H9 (cell line): Measurements from ENCODE around the gene GRM3. TPM values are rescaled to one million over a fixed set of nuclear protein-coding genes. Genes with fewer than 3 reads are reported as not detected.

Experiments
- DNase-seq: peaks from one replicate; pipeline ENCODE4 v3.0.0-alpha.2; 2017
- H2AFZ ChIP-seq: one replicate; pipeline ENCODE4 v1.6.1; 2013; ENCODE audit warnings: mild to moderate bottlenecking, low read length, control low read depth, moderate library complexity
- H2AK5ac ChIP-seq: 2 replicates; pipeline ENCODE4 v1.6.1; 2013; ENCODE audit warnings: low read length, control low read depth, mixed read lengths; ENCODE audit not compliant: insufficient read length
- H2BK120ac ChIP-seq: one replicate; pipeline ENCODE4 v1.6.1; 2013; ENCODE audit warnings: low read depth, mild to moderate bottlenecking, low read length, control low read depth, inconsistent platforms; ENCODE audit not compliant: poor library complexity, severe bottlenecking
- H2BK12ac ChIP-seq: 2 replicates; pipeline ENCODE4 v1.6.1; 2013; ENCODE audit warnings: low read length, control low read depth, mixed read lengths, low read depth; ENCODE audit not compliant: insufficient read length
- H2BK15ac ChIP-seq: 2 replicates; pipeline ENCODE4 v1.6.1; 2013; ENCODE audit warnings: low read depth, low read length, control low read depth
- H2BK20ac ChIP-seq: one replicate; pipeline ENCODE4 v1.6.1; 2013; ENCODE audit warnings: low read depth, mild to moderate bottlenecking, low read length, control low read depth, inconsistent platforms; ENCODE audit not compliant: poor library complexity, severe bottlenecking
- H2BK5ac ChIP-seq: 2 replicates; pipeline ENCODE4 v1.6.1; 2013; ENCODE audit warnings: low read length, control low read depth, mixed read lengths; ENCODE audit not compliant: insufficient read length
- H3K14ac ChIP-seq: 2 replicates; pipeline ENCODE4 v1.6.1; 2013; ENCODE audit warnings: low read length, control low read depth; ENCODE audit not compliant: insufficient read depth
- H3K18ac ChIP-seq: 2 replicates; pipeline ENCODE4 v1.6.1; 2013; ENCODE audit warnings: low read depth, mild to moderate bottlenecking, mixed read lengths, low read length, control low read depth; ENCODE audit not compliant: insufficient read length
- H3K23ac ChIP-seq: 2 replicates; pipeline ENCODE4 v1.6.1; 2013; ENCODE audit warnings: low read length, control low read depth, mixed read lengths, low read depth; ENCODE audit not compliant: insufficient read length
- H3K23me2 ChIP-seq: 2 replicates; pipeline ENCODE4 v1.6.1; 2013; ENCODE audit warnings: low read depth, mild to moderate bottlenecking, mixed read lengths, low read length, control low read depth; ENCODE audit not compliant: insufficient read length, poor library complexity, severe bottlenecking
- H3K27ac ChIP-seq: 2 replicates; pipeline ENCODE4 v1.5.1; 2013; ENCODE audit warnings: low read length, control low read depth, mixed read lengths, low read depth; ENCODE audit not compliant: insufficient read length
- H3K27me3 ChIP-seq: 2 replicates; pipeline ENCODE4 v1.6.1; 2013; ENCODE audit warnings: low read length, control low read depth, inconsistent platforms; ENCODE audit not compliant: insufficient read depth
- H3K4ac ChIP-seq: 2 replicates; pipeline ENCODE4 v1.6.1; 2013; ENCODE audit warnings: low read depth, mild to moderate bottlenecking, control low read depth, inconsistent platforms, low read length, moderate library complexity
- H3K4me1 ChIP-seq: 2 replicates; pipeline ENCODE4 v1.6.1; 2013; ENCODE audit warnings: low read length, control low read depth, inconsistent platforms; ENCODE audit not compliant: insufficient read depth
- H3K4me2 ChIP-seq: 2 replicates; pipeline ENCODE4 v1.6.1; 2013; ENCODE audit warnings: low read length, control low read depth, mixed read lengths; ENCODE audit not compliant: insufficient read length, insufficient read depth
- H3K56ac ChIP-seq: 2 replicates; pipeline ENCODE4 v1.6.1; 2013; ENCODE audit warnings: low read depth, mild to moderate bottlenecking, mixed read lengths, low read length, control low read depth; ENCODE audit not compliant: insufficient read length
- H3K79me1 ChIP-seq: 2 replicates; pipeline ENCODE4 v1.6.1; 2013; ENCODE audit warnings: low read depth, mild to moderate bottlenecking, moderate library complexity, low read length, control low read depth, inconsistent platforms; ENCODE audit not compliant: insufficient read depth, poor library complexity, severe bottlenecking
- H3K79me2 ChIP-seq: 2 replicates; pipeline ENCODE4 v1.6.1; 2013; ENCODE audit warnings: low read length, control low read depth, inconsistent platforms; ENCODE audit not compliant: insufficient read depth
- H3K9ac ChIP-seq: 2 replicates; pipeline ENCODE4 v1.6.1; 2013; ENCODE audit warnings: low read length, control low read depth, mixed read lengths; ENCODE audit not compliant: insufficient read length; ENCODE audit errors: extremely low read depth
- H3K9me3 ChIP-seq: one replicate; pipeline ENCODE4 v1.6.1; 2013; ENCODE audit warnings: low read depth, low read length, inconsistent platforms; ENCODE audit not compliant: control insufficient read depth
- H3T11ph ChIP-seq: one replicate; pipeline ENCODE4 v1.6.1; 2013; ENCODE audit warnings: mild to moderate bottlenecking, low read length, control low read depth, inconsistent platforms
- H4K20me1 ChIP-seq: one replicate; pipeline ENCODE4 v1.6.1; 2013; ENCODE audit not compliant: control insufficient read depth, insufficient read length, insufficient read depth
- H4K5ac ChIP-seq: 2 replicates; pipeline ENCODE4 v1.6.1; 2013; ENCODE audit warnings: low read depth, mild to moderate bottlenecking, mixed read lengths, low read length, control low read depth; ENCODE audit not compliant: insufficient read length
- H4K8ac ChIP-seq: replicated peaks from 2 replicates; pipeline ENCODE4 v1.6.1; 2013; ENCODE audit warnings: low read length, control low read depth, mixed read lengths, low read depth; ENCODE audit not compliant: insufficient read length
- H4K91ac ChIP-seq: 2 replicates; pipeline ENCODE4 v1.6.1; 2013; ENCODE audit warnings: low read depth, mild to moderate bottlenecking, moderate library complexity, mixed read lengths, low read length, control low read depth; ENCODE audit not compliant: insufficient read length
- H3K27ac Mint-ChIP-seq, 3 experiments: 2 replicates in 2 of 3; 3 replicates in 1 of 3; pipeline ENCODE4 v1.8.0; 2020 to 2021; ENCODE audit warnings: mixed read lengths in 3 of 3, mild to moderate bottlenecking in 1 of 3, moderate library complexity in 1 of 3
- H3K27me3 Mint-ChIP-seq: 2 replicates; pipeline ENCODE4 v1.8.0; 2021; ENCODE audit warnings: low read depth, mild to moderate bottlenecking, moderate library complexity, mixed read lengths
- H3K36me3 Mint-ChIP-seq, 3 experiments: 2 replicates in 2 of 3; 3 replicates in 1 of 3; pipeline ENCODE4 v1.8.0; 2020 to 2021; ENCODE audit warnings: low read depth in 3 of 3, mixed read lengths in 3 of 3; ENCODE audit not compliant: insufficient read depth in 1 of 3
- H3K4me1 Mint-ChIP-seq, 2 experiments: 2 replicates each; pipeline ENCODE4 v1.8.0; 2020; ENCODE audit warnings: mixed read lengths in 2 of 2
- H3K4me3 Mint-ChIP-seq, 2 experiments: 2 replicates in 1 of 2; 3 replicates in 1 of 2; pipeline ENCODE4 v1.8.0; 2020 to 2021; ENCODE audit warnings: mild to moderate bottlenecking in 2 of 2, mixed read lengths in 2 of 2, moderate library complexity in 1 of 2
- H3K9me3 Mint-ChIP-seq, 2 experiments: 2 replicates in 1 of 2; 3 replicates in 1 of 2; pipeline ENCODE4 v1.8.0; 2020; ENCODE audit warnings: mild to moderate bottlenecking in 2 of 2, mixed read lengths in 2 of 2, moderate library complexity in 1 of 2
- CTCF ChIP-seq: fragments of 200-600 bp; sonication (generic); conservative IDR thresholded peaks from 3 replicates; pipeline ENCODE4 v1.8.0; 2021; ENCODE audit warnings: antibody characterized with exemption, mild to moderate bottlenecking
- WGBS: extraction: QIAGEN DNeasy Blood & Tissue Kit; methylation state at CpG from one replicate; pipeline ENCODE4 v1.1.7; 2013; ENCODE audit warnings: missing lambda C conversion rate, low lambda C conversion rate, mixed read lengths; ENCODE audit not compliant: insufficient read length; ENCODE audit errors: extremely low coverage; 5-methylcytosine and 5-hydroxymethylcytosine counted together
- total RNA-seq: library from RNA; stranded (reverse); gene quantifications from 2 replicates; pipeline ENCODE4 v1.2.1, GENCODE V29; 2021

The GRM3 gene
- total RNA-seq, 1 experiment from 2014 or later: 0.15 TPM

- H2BK120ac ChIP-seq: no peak overlapping the region
- no peaks in the 10 kb centered on the region for H3K9me3 ChIP-seq
- no peak overlapping the region for H2AFZ ChIP-seq
- H3K9me3 Mint-ChIP-seq: no peaks in the 10 kb centered on the region
- WGBS: no CpG with 5 or more reads among the region's 3 CpGs
- TF ChIP-seq CTCF: peak; percentile 76
- no peak overlapping the region for H3T11ph ChIP-seq
- H4K8ac ChIP-seq: no peak overlapping the region
- peaks cover 2 to 3% of the 10 kb centered on the region in 2 experiments; a peak in 2 of 4 replicates for H3K4me1 Mint-ChIP-seq
- no peaks in the 10 kb centered on the region for H4K20me1 ChIP-seq
- peaks cover 0 to 3% (median 3%) of the 10 kb centered on the region in 3 experiments; a peak in 3 of 7 replicates for H3K36me3 Mint-ChIP-seq
- no peak overlapping the region for H3K9ac ChIP-seq
- H3K23ac ChIP-seq: no peak overlapping the region
- no peaks in the 10 kb centered on the region for H3K27me3 Mint-ChIP-seq
- no peak overlapping the region for H3K56ac ChIP-seq
- H2BK5ac ChIP-seq: no peak overlapping the region
- H3K79me2 ChIP-seq: no peaks in the 10 kb centered on the region
- no peak overlapping the region for H3K18ac ChIP-seq
- no peak overlapping the region for H3K14ac ChIP-seq
- no peak overlapping the region for H3K27ac ChIP-seq
- no peak overlapping the region for H2BK15ac ChIP-seq
- DNase-seq: no peak
- no peak overlapping the region for H4K91ac ChIP-seq
- H3K23me2 ChIP-seq: no peaks in the 10 kb centered on the region
- H3K4me3 Mint-ChIP-seq: no peak overlapping the region
- H2AK5ac ChIP-seq: no peak overlapping the region
- no peak overlapping the region for H4K5ac ChIP-seq
- no peak overlapping the region for H3K27ac Mint-ChIP-seq
- no peaks in the 10 kb centered on the region for H3K27me3 ChIP-seq
- H3K4ac ChIP-seq: no peak overlapping the region
- no peaks in the 10 kb centered on the region for H3K79me1 ChIP-seq
- no peak overlapping the region for H2BK12ac ChIP-seq
- H3K4me2 ChIP-seq: no peak overlapping the region
- H2BK20ac ChIP-seq: no peak overlapping the region
- no peaks in the 10 kb centered on the region for H3K4me1 ChIP-seq
Measured at GRCh38 chr7:86904949-86905834, 261.5 kb downstream of the GRM3 start.
